Measurements from ENCODE around the gene INPP4B. TPM values are rescaled to one million over a fixed set of nuclear protein-coding genes. Genes with fewer than 3 reads are reported as not detected.

Gene INPP4B
- total RNA-seq, 1 experiment from 2014 or later: 0.07 TPM

DNA sequence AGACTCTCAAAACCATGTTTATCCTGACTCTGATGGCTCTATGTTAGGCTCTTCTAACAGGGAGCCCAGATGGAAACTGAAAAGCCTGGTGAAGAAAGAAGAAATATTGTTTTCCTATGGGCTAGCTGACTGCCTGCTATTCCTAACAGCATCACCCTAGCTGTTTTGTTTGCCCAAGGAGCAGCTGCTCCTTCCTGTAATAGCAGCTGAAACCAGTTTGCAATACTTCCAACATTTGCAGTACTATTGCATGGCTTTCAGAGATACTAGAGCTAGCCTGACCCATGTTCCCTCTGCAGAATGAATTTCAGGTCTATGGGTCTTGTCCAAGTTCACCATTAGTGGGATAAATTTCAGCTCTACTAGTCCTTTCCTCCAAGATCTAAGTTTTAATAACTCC, 495.2 kb downstream of the INPP4B start:
- no peak for DNase-seq
- H2BK120ac ChIP-seq (ENCODE audit: low read depth, low read length, poor library complexity, severe bottlenecking): no peak overlapping the region
- H3K9me3 Mint-ChIP-seq: no peaks in the 10 kb centered on the region
- 0 out of 4 replicates have a peak, but pooled peaks cover 0 to 2% of the 10 kb centered on the region in 2 experiments for H3K4me1 Mint-ChIP-seq
- H2BK12ac ChIP-seq (ENCODE audit: insufficient read length, low read depth, low read length): no peak overlapping the region
- H3K79me1 ChIP-seq (ENCODE audit: insufficient read depth, low read depth, low read length, poor library complexity, severe bottlenecking): no peaks in the 10 kb centered on the region
- H3K79me2 ChIP-seq (ENCODE audit: insufficient read depth, low read length): no peaks in the 10 kb centered on the region
- H4K91ac ChIP-seq (ENCODE audit: insufficient read length, low read depth, low read length): no peak overlapping the region
- H2BK20ac ChIP-seq (ENCODE audit: low read depth, low read length, poor library complexity, severe bottlenecking): no peak overlapping the region
- no peak overlapping the region for H3K23ac ChIP-seq (ENCODE audit: insufficient read length, low read depth, low read length)
- no peaks in the 10 kb centered on the region for H3K23me2 ChIP-seq (ENCODE audit: insufficient read length, low read depth, low read length, poor library complexity, severe bottlenecking)
- no peak overlapping the region for H2AFZ ChIP-seq (ENCODE audit: low read length)
- no peak overlapping the region for H3K9ac ChIP-seq (ENCODE audit: extremely low read depth, insufficient read length, low read length)
- no peak overlapping the region for H3K56ac ChIP-seq (ENCODE audit: insufficient read length, low read depth, low read length)
- no peak overlapping the region for H2BK5ac ChIP-seq (ENCODE audit: insufficient read length, low read length)
- no peak overlapping the region for H3K4ac ChIP-seq (ENCODE audit: low read depth, low read length)
- H4K5ac ChIP-seq (ENCODE audit: insufficient read length, low read depth, low read length): no peak overlapping the region
- no peak overlapping the region for H3K27ac ChIP-seq (ENCODE audit: insufficient read length, low read depth, low read length)
- H2AK5ac ChIP-seq (ENCODE audit: insufficient read length, low read length): no peak overlapping the region
- no peak overlapping the region for H3K4me2 ChIP-seq (ENCODE audit: insufficient read depth, insufficient read length, low read length)
- no peaks in the 10 kb centered on the region for H3K27me3 Mint-ChIP-seq (ENCODE audit: low read depth)
- no peak overlapping the region for H3T11ph ChIP-seq (ENCODE audit: low read length)
- TF ChIP-seq, protein P1, sequence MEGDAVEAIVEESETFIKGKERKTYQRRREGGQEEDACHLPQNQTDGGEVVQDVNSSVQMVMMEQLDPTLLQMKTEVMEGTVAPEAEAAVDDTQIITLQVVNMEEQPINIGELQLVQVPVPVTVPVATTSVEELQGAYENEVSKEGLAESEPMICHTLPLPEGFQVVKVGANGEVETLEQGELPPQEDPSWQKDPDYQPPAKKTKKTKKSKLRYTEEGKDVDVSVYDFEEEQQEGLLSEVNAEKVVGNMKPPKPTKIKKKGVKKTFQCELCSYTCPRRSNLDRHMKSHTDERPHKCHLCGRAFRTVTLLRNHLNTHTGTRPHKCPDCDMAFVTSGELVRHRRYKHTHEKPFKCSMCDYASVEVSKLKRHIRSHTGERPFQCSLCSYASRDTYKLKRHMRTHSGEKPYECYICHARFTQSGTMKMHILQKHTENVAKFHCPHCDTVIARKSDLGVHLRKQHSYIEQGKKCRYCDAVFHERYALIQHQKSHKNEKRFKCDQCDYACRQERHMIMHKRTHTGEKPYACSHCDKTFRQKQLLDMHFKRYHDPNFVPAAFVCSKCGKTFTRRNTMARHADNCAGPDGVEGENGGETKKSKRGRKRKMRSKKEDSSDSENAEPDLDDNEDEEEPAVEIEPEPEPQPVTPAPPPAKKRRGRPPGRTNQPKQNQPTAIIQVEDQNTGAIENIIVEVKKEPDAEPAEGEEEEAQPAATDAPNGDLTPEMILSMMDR (conservative IDR thresholded peaks at IDR 0.05): no peak
- no peaks in the 10 kb centered on the region for H3K27me3 ChIP-seq (ENCODE audit: insufficient read depth, low read length)
- H3K9me3 ChIP-seq (ENCODE audit: control insufficient read depth, low read depth, low read length): no peaks in the 10 kb centered on the region
- H4K20me1 ChIP-seq (ENCODE audit: control insufficient read depth, insufficient read depth, insufficient read length): no peaks in the 10 kb centered on the region
- H2BK15ac ChIP-seq (ENCODE audit: low read depth, low read length): no peak overlapping the region
- no peak overlapping the region for H4K8ac ChIP-seq (replicated peaks; ENCODE audit: insufficient read length, low read depth, low read length)
- no peak overlapping the region for H3K27ac Mint-ChIP-seq
- no peak overlapping the region for H3K14ac ChIP-seq (ENCODE audit: insufficient read depth, low read length)
- H3K36me3 Mint-ChIP-seq (ENCODE audit: insufficient read depth in 1 of 3, low read depth in 3 of 3): no peaks in the 10 kb centered on the region
- H3K4me1 ChIP-seq (ENCODE audit: insufficient read depth, low read length): no peaks in the 10 kb centered on the region
- no peak overlapping the region for H3K4me3 Mint-ChIP-seq
- H3K18ac ChIP-seq (ENCODE audit: insufficient read length, low read depth, low read length): no peak overlapping the region

Measured in H9 (cell line).